ENCODE data around the gene ABI1.
"Not testable (repeated sequence)": the region's sequence is repeated elsewhere in the genome, so short reads cannot be mapped to it uniquely, and the experiment has no call there.

GRCh38 chr10:26905253-26905781 is 44.6 kb upstream of the ABI1 start:
- not testable (repeated sequence) for TF ChIP-seq USF2, FOXK1 (CRISPR knock-in tag; IDR thresholded peaks at IDR 0.05)
- TF ChIP-seq, protein P1, sequence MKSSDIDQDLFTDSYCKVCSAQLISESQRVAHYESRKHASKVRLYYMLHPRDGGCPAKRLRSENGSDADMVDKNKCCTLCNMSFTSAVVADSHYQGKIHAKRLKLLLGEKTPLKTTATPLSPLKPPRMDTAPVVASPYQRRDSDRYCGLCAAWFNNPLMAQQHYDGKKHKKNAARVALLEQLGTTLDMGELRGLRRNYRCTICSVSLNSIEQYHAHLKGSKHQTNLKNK (CRISPR knock-in tag; IDR thresholded peaks at IDR 0.05), result not testable (repeated sequence)
- TF ChIP-seq, protein P2, sequence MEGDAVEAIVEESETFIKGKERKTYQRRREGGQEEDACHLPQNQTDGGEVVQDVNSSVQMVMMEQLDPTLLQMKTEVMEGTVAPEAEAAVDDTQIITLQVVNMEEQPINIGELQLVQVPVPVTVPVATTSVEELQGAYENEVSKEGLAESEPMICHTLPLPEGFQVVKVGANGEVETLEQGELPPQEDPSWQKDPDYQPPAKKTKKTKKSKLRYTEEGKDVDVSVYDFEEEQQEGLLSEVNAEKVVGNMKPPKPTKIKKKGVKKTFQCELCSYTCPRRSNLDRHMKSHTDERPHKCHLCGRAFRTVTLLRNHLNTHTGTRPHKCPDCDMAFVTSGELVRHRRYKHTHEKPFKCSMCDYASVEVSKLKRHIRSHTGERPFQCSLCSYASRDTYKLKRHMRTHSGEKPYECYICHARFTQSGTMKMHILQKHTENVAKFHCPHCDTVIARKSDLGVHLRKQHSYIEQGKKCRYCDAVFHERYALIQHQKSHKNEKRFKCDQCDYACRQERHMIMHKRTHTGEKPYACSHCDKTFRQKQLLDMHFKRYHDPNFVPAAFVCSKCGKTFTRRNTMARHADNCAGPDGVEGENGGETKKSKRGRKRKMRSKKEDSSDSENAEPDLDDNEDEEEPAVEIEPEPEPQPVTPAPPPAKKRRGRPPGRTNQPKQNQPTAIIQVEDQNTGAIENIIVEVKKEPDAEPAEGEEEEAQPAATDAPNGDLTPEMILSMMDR (IDR thresholded peaks at IDR 0.05), result not testable (repeated sequence)
